Activated naive CD4-positive, alpha-beta T cell (primary cell): ENCODE results near the gene ADARB1.

Source experiments
- DNase-seq, 4 experiments: peaks; one replicate each; lab custom pipeline; 2025; lab: John Stamatoyannopoulos, UW

ADARB1 gene

DNA sequence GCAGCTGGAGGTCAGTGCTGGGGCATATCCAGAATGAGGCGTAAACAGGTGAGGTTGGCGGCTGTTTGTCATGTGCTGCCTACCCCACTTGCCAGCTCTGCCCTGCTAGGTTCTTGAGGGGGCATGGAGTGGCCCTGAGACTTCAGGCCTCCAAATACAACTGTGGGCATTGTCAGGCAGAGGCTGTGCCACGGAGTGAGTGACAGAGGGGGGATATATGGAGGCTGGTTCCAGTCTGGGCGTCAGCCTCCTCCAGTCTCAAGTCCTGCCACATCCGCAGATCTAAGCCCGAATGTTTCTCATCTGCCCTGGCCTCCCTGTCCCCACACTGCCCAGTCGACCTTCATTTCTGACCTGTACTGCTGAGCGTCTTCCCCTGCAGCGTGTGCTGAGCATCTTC, 128.0 kb downstream of the ADARB1 start:
- no peak for DNase-seq

DNA sequence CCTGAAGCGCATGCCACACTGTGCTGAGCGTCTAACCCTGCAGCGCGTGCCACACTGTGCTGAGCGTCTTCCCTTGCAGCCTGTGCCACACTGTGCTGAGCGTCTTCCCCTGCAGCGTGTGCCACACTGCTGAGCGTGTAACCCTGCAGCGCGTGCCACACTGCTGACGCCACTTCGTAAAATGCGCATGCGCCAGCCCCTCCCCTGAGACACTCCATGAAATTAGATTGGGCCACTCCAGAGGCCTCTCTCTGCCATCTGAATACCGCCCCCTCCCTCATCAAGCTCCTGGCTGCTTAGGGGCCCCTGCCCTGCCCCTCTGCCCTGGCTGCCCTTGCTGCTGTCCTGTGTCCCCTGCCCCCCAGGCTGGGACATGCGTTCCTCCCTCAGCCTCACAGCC, 128.5 kb downstream of the ADARB1 start:
- no peak for DNase-seq

DNA sequence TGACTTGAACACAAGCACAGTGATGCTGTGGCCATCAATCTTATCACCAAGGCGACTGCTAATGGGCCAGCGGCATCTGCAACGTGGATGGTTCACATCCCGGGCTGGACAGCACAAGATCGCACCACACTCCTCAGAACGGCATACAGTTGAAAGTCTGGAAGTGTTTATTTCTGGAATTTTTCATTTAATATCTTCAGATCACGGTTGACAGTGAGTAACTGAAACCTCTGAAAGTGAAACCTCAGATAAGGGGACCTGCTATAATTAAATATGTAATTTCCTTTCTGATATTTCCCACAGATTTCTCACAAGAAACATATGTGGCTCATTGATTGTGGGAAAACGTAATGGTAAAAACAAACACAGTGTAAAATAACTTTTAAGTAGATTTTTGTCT, 129.6 kb downstream of the ADARB1 start:
- DNase-seq, result no peak

DNA sequence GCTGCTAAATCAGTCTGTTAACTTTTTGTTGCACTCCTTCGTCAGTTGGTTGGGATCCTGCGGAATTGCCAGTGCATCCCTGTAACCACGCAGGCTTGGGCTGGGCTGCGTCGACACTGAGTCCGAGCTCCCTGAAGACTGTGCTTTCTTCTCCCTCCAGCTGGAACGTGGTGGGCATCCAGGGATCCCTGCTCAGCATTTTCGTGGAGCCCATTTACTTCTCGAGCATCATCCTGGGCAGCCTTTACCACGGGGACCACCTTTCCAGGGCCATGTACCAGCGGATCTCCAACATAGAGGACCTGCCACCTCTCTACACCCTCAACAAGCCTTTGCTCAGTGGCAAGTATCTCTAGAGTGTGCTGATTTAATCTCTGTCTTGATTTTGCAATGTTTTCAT, 130.0 kb downstream of the ADARB1 start:
- no peak for DNase-seq

DNA sequence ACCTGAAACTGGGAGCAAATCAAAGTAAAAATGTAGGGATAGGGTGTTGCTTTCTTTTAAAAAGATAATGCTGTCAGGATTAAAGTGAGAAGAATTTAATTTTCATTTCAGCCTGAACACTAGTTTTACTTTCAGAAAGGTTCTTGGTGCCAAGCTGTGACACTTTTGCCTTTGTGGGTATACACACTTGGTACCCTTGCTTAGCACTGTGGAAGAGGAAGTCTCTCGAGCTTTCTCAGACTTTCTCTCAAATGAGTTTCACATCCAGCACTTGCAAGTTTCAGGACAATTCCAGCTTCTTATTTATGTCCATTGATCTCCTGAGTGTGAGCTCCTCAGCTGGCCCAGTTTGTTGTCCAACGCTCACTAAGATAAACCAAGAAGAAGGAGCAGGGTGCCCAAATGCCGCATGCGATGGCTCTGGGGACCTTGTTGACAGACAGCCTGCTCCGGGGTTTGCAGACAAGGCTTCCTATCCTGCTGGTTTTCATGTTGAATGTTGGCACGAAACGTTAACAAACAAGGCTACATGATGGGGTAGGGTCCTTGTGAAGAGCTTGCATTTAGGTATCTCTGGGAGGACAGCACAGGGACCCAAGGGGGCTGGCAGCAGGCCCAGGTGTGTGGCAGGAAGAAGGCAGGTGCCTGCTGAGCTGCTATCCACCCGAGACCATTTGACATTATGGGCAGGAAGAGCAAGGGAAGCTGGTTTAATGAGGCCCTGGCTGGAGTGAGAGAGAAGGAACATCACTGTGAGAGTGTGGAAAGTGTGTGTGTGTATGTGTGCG, 133.7 kb downstream of the ADARB1 start:
- no peak for DNase-seq

DNA sequence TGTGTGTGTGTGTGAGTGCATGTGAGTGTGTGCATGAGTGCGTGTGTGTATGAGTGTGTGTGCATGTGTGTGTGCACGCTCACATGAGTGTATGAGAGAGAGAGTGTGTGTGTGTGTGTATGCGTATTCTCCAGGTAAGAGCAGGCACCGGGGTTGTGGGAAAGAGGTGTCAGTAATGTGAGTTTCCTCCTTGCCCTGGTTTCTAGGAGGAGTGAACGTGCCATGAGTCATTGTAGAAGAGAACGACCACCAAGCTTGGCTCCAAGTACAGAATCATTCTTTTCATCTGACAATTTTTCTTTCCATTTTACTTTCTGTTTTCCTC, 134.2 kb downstream of the ADARB1 start:
- no peak for DNase-seq

DNA sequence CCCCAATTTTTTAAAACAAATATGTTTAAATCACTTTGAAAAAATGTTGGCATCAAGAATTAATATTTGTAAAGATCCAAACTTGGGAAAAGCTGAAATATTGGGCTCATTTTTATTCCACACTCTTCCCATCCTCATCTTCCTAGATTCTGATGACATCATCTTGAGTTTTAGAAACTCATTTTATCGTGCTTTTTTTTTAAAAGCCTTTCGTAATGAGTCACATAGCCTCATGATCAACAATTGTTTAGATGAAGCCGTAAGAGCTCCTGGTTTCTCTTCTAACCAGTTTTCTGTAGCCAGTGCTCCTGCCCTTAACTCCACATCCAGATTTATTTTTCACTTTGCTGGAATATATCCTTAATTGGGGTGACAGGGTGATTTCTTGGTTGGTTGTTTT, 134.7 kb downstream of the ADARB1 start:
- no peak for DNase-seq

DNA sequence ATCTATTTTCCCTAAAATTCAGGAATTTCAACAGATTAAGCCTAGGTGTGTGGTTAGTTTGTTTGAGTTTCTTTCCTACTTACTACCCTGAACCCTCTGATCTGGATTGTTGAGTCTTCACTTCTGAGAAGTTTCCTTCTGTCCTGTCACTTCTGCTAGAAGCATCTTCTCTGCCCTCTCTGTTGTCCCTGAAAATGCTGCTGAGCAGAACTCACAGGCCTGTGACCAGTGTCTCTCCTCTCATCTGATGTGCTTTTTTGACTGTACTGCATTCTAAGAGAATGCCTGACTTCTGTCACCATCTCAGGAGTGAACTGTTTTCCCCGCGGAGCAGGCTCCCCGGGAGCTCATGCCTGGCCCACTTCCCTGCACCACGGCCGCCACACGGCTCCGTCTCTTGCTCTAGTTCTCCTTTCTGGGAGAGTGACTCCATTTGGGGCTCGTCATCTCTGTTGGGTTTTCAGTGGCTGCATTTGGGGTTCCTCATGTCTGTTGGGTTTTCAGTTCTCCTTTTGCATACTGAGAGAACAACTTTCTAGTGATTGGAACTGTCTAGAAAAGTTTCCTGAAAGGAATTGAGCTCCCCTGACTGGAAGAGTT, 135.4 kb downstream of the ADARB1 start:
- DNase-seq, result no peak

DNA sequence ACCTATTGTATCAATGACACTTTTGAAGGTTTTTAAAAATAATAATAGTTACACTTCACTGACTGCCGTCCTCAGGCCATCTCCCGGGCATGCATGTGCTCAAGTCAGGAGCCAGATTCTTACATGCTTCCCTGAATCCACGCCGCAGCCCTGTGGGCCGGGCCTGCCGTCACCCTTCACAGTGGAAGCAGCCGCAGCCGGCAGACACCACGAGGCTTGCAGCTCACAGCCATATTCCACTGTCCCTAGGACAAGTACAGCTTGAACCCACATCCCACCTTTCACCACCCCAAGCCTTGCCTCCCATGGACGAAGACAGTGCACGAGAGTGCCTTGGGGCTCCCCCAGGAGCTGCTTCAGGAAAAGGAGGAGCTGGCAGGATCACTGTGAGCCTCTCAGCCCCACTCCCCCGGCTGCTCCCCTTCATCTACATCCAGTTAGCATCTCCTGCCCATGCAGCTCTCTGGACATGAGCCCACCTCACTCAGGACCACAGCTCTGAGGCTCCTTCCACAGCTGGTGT, 136.1 kb downstream of the ADARB1 start:
- no peak for DNase-seq

DNA sequence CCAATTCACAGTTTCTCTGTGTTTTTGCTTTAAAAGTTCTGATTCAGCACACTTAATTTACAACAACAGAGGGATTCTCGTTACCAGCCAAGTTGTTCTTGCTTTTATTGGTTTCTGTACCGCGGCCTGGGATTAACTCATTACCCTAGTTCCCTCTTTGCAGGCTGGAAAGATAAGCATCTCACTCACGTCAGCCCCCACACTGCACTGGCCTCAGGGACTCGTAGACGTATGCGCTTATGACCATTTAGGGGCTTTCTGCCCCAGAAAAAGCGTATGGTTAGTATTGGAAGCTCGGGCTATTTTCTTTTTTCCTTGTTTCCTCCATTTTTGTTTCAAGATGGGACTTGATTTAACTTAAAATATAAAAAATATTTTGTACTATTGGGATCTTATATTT, 137.3 kb downstream of the ADARB1 start:
- no peak for DNase-seq

DNA sequence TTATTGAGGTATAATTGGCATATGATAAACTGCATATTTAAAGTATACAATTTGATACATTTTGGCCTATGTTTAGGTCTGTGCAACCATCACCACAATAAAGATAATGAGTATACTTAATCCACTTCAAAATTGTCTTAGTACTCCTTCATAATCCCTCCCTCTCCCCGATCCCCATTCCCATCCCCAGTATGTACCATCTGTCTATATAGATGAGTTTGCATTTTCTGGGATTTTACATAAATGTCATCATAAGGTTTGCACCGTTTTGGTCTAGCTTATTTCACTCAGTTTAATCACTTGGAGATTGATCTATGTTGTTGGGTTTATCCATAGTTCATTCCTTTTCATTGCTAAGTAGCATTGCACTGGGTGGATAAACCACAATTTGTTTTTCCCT, 139.0 kb downstream of the ADARB1 start:
- no peak for DNase-seq

DNA sequence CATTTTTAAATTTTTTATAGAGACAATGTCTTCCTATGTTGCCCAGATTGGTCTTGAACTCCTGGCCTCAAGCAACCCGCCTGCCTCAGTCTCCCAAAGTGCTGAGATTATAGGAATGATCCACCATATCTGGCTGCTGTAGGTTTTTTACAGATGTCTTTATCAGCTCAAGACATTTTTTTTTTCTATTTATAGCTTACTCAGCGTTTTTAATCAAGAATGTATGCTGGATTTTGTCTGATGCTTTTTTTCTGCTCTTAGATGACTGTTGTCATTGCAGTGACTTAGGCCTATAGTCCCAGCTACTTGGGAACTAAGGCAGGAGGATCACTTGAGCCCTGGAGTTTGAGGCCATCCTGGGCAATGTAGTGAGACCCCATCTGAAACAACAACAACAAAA, 140.8 kb downstream of the ADARB1 start:
- DNase-seq, result no peak

DNA sequence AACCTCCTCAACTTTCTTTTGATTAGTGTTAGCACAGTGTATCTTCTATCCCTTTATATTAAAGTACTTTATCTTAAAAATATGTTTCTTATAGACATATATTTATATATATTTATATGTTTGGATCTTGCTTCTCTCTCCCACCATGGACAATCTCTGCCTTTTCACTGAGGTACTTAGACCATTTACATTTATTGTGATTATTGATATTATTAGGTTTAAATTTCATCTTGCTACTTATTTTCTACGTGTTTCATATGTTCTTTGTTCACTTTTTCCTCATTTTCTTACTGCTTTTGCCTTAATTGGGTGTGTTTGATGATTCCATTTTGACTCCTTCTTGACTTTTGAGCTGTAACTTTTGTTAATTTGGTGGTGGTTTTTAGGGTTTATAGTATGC, 142.6 kb downstream of the ADARB1 start:
- DNase-seq, result no peak

DNA sequence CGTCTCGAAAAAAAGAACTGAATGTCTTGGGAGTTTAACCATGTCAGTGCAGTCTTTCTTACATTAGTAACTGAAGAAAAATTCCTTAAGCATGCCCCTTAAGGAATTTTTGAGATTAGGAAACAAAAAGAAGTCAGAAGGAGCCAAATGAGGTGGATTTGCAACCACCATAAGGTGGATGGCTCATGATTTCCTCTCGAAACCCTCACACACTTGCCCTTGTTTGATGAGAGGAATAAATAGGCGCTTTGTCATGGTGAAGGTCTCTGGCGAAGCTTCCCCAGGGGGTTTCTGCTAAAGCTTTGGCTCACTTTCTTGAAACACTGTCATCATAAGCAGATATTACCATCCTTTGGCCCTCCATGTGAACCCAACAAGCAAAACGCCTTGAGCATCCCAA, 145.1 kb downstream of the ADARB1 start:
- DNase-seq, result no peak

DNA sequence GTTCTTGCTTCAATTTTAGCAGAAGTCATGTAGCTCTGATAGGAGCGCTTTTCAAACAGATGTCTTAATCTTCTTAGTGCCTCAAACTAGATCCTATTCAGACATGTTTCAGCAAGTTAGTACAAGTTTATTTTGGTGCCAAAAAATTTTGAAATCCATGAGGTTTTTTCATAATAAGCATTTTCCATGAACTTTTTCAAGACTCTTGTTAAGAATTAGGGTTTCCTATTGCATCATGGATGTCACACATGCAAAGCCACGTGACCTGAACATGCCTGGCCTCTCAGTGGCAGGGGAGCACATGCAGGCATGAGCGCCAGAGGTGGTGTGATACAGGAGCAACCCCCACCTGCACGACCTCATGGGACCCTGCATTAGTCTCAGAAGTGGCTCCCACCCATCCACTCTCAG, 145.7 kb downstream of the ADARB1 start:
- DNase-seq, result no peak

DNA sequence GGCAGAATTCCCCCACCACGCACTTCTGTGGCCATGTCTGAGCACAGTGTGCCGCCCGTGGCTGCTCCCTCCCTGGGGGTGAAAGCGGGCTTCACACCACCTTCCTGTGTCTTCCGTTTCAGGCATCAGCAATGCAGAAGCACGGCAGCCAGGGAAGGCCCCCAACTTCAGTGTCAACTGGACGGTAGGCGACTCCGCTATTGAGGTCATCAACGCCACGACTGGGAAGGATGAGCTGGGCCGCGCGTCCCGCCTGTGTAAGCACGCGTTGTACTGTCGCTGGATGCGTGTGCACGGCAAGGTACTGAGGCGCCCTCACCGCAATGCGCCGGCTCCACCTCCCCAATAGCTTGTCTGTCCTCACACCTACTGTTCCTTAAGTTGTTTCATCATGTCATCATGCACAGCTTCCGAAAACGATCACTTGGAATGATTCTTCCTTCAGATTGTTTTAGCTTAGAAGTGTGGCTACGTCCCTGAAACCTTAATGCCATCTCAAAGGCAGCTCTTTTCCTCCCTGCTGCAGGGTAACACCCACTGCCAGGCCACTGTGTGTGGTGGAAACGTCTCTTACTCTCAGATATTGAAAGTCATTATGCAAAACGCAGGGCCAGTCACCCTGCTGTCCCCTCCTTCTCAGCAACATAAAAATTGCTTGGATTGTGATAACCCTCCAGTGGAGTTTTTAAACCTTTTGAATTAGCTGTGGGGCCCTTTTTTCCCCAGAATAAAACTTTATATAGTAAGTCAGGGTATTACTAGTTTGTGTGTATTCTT, 146.5 kb downstream of the ADARB1 start:
- no peak for DNase-seq

DNA sequence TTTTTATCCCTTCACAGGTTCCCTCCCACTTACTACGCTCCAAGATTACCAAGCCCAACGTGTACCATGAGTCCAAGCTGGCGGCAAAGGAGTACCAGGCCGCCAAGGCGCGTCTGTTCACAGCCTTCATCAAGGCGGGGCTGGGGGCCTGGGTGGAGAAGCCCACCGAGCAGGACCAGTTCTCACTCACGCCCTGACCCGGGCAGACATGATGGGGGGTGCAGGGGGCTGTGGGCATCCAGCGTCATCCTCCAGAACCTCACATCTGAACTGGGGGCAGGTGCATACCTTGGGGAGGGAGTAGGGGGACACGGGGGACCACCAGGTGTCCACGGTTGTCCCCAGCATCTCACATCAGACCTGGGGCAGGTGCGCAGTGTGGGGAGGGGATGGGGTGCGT, 147.6 kb downstream of the ADARB1 start:
- no peak for DNase-seq

DNA sequence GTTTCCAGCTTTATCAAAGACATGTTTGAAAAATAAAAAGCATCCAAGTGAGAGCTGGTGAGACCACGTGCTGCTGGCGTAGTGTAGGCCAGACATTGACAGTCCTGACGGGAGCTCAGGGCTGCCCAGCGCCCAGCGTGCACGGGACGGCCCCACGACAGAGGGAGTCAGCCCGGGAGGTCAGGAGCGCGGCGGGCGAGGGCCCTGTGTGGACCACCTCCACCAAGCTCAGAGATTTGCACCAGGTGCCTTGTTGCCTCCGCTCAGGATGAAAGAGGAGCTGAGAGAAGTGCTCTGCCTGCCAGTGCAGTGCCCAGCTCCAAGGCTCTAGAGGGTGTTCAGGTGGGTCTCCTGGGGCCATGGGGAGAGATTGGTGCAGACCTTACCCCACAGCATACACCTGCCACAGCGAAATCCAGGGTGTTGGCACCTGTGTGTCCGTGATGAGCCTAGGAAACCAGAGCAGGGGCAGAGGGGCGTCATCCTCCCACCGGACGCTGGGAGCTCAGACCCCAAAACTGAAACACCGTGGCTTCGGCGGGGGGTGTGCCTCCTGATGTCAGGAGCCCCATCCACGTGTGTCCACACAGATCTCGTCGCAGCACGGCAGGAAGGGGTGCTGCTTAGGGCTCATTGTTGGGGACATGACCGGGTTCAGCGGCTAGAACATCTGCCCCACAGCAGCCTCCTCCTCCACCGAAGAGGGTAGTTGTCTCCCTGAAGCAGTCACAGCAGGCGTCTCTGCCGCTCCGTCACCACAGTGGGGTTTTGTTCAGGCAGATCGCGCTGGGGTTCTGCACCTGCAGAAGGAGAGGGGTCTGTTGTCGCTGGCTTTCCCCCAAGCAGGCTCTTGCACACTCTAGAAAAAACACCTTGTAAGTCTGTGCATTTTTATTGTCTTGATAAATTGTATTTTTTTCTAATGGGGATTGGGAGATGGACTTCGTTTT, 149.1 kb downstream of the ADARB1 start:
- DNase-seq, result no peak

DNA sequence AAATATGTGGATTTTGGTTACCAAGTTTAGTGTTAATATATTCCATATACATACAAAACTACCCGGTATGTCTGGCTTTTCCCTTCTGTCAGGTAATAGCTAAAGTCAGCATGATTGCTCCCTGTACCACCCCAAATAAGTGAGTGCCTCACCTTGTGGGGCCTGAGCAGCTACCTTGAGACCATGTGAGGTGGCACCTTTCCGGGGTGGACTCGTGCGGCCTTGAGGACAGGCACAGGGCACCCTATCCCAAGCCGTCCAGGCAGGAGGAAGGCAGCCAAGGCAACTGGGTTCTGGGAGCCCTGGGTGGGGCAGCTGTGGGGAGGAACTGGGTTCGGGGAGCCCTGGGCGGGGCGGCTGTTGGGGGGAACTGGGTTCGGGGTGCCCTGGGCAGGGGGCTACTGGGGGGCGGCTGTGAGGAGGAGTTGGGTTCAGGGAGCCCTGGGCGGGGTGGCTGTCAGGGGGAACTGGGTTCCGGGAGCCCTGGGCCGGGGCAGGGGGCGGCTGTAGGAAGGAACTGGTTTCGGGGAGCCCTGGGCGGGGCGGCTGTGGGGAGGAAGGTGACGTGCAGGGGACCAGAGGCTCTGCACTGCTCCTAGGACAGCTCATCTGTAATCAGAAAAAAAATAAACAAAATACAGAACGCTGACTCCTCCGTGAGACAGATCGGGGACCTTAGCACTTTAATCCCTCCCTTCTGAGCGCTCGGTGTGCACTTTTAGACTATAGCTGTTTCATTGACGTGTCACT, 150.0 kb downstream of the ADARB1 start:
- DNase-seq, result no peak

DNA sequence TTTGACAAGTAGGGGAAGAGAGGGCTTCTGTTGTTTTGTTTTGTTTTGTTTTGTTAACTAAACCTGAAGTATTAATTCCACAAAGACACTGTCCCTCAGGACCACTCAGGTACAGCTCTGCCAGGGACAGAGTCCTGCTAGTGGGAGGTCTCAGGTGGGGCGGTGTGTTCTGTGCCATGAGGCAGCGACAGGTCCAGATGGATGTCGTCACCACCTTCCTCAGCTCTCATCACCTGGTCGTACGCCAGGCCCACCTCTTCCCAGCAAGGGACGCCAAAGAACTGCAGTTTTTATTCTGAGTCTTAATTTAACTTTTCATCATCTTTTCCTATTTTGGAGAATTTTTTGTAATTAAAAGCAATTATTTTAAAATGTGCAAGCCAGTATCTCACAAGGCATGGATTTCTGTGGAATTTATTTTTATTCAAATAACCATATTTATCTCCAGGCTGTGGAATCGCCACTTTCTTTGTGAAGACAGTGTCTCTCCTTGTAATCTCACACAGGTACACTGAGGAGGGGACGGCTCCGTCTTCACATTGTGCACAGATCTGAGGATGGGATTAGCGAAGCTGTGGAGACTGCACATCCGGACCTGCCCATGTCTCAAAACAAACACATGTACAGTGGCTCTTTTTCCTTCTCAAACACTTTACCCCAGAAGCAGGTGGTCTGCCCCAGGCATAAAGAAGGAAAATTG, 150.8 kb downstream of the ADARB1 start:
- DNase-seq, result no peak
